IPS DF 6.9 (cell line): ENCODE data around the gene IL20RA.
"Not testable (repeated sequence)": the region's sequence is repeated elsewhere in the genome, so short reads cannot be mapped to it uniquely, and the experiment has no call there.

Experiments
- DNase-seq: peaks from one replicate; pipeline ENCODE4 v3.0.0-alpha.2; 2013; ENCODE audit warnings: low read depth, low spot score
- H3K27ac ChIP-seq: one replicate; pipeline ENCODE4 v1.5.1; 2013; ENCODE audit warnings: low read length, control low read depth
- H3K27me3 ChIP-seq: 2 replicates; pipeline ENCODE4 v1.6.1; 2013; ENCODE audit warnings: mild to moderate bottlenecking, low read length; ENCODE audit not compliant: control insufficient read depth, insufficient read depth
- H3K36me3 ChIP-seq: 2 replicates; pipeline ENCODE4 v1.6.1; 2013; ENCODE audit warnings: low read length; ENCODE audit not compliant: control insufficient read depth, insufficient read depth
- H3K4me1 ChIP-seq: 2 replicates; pipeline ENCODE4 v1.6.1; 2013; ENCODE audit warnings: low read length; ENCODE audit not compliant: control insufficient read depth, insufficient read depth
- H3K4me3 ChIP-seq: 2 replicates; pipeline ENCODE4 v1.5.1; 2013; ENCODE audit warnings: mild to moderate bottlenecking, low read length
- H3K9me3 ChIP-seq: 2 replicates; pipeline ENCODE4 v1.6.1; 2013; ENCODE audit warnings: low read length, inconsistent platforms; ENCODE audit not compliant: control insufficient read depth, insufficient read depth
- WGBS: extraction: QIAGEN DNeasy Blood & Tissue Kit; methylation state at CpG from one replicate; pipeline ENCODE4 v1.1.7; 2013; ENCODE audit warnings: mixed read lengths, missing lambda C conversion rate; ENCODE audit not compliant: insufficient read length, insufficient coverage; 5-methylcytosine and 5-hydroxymethylcytosine counted together

The IL20RA gene

DNA sequence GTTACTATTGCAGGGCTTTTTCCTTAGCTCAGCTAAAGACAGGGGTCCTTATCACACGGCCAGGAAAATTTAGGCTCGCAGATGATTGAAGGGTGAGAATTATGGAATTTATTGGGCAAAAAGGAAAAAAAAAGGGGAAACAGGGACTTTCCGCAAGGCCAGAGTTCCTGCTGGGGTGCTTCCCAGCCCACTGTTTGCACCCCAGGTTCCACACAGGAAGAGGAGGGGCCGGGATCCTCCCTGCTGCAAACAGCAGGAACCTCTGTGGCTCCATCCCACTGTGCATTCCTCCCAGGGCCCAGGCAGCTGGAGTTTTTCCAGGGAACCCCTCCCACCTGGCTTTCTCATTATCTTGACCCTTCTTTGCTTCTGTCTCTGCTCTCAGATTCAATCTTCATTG lies 35.9 kb upstream of the IL20RA start:
- H3K4me1 ChIP-seq: no peaks in the 10 kb centered on the region
- no CpG with 5 or more reads among the region's 4 CpGs for WGBS
- H3K36me3 ChIP-seq: no peaks in the 10 kb centered on the region
- H3K4me3 ChIP-seq: no peak overlapping the region
- DNase-seq: no peak
- H3K9me3 ChIP-seq: no peaks in the 10 kb centered on the region
- H3K27ac ChIP-seq: no peak overlapping the region
- H3K27me3 ChIP-seq: no peaks in the 10 kb centered on the region

DNA sequence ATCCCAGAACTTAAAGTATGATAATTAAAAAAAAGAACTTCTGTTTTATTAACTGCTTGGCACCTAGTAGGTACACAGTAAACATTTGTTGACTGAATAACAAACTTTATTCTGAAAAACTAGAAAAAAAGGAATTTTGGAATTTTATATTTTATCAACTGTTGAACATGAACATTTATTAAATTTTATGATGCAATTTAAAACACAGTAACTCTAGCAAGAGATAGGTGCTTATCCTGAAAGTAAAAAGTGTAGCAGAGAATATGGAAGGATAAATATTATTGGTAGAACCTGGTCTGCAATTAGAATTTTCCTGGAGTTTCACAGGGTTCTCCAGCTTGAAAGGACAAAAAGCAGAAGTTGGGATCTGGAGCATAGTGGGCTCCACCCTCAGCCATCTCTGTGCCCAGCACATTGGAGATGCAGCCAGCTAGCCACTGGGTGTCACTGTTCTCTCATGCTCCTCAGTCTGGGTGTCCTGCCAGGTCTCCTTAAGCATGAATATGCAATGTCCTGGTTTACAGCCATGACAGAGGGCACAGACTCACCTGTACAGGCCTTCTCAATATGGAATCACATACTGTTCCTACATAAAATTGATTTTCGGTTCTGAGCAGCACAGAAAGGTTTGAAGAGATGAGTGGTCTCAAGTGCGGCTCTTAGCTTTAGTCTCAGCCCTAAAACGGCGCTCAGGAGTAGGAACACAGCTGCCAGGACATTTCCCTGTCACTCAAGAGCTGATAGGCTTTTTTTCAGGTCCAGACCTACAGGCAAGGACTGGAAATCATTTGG lies 31.7 kb upstream of the IL20RA start:
- Histone ChIP-seq H3K27ac (no peak overlapping the region), H3K9me3 (no peaks in the 10 kb centered on the region), H3K4me3 (no peak overlapping the region), H3K4me1 (no peaks in the 10 kb centered on the region), H3K27me3 (no peaks in the 10 kb centered on the region), H3K36me3 (no peaks in the 10 kb centered on the region)
- no CpG with 5 or more reads among the region's 4 CpGs for WGBS
- DNase-seq: peak; percentile 70

DNA sequence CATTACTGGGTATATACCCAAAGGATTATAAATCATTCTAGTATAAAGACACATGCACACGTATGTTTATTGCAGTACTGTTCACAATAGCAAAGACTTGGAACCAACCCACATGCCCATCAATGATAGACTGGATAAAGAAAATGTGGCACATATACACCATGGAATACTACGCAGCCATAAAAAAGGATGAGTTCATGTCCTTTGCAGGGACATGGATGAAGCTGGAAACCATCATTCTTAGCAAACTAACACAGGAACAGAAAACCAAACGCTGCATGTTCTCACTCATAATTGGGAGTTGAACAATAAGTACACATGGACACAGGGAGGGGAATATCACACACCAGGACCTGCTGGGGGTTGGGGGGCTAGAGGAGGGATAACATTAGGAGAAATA lies 31.0 kb upstream of the IL20RA start:
- H3K36me3 ChIP-seq, H3K4me1 ChIP-seq, H3K27me3 ChIP-seq, H3K27ac ChIP-seq, H3K4me3 ChIP-seq, H3K9me3 ChIP-seq, DNase-seq: not testable (repeated sequence)
- no CpG with 5 or more reads among the region's 3 CpGs for WGBS

DNA sequence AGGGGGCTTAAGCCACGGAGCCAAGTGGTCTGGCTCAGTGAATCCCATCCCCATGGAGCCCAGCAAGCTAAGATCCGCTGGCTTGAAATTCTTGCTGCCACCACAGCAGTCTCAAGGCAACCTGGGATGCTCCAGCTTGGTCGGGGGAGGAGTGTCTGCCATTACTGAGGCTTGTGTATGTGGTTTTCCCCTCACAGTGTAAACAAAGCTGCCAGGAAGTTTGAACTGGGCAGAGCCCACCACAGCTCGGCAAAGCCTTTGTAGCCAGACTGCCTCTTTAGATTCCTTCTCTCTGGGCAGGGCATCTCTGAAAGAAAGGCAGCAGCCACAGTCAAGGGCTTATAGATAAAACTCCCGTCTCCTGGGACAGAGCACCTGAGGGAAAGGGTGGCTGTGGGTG lies 25.5 kb upstream of the IL20RA start:
- no peak overlapping the region for H3K27ac ChIP-seq
- DNase-seq: no peak
- WGBS: no CpG with 5 or more reads among the region's 5 CpGs

DNA sequence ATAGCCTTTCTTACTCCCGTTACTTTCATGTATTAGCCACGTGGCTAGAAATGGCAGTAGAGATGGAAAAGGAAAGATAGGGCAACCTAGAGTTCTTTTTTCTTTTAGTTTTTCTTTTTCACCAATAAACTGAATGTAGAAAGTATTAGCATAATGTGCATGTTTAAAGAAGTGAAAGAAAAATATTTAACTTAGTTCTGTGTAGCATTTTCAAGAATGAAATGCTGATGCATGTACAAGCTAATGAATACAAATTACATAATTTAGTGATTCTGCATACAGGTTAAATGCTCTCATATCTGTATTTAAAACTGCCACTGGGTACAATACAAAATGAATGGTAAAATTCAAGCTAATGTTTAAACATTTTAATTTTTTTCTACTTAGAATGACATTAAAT lies 22.6 kb upstream of the IL20RA start:
- Histone ChIP-seq H3K27me3 (no peaks in the 10 kb centered on the region), H3K4me1 (no peaks in the 10 kb centered on the region), H3K36me3 (no peaks in the 10 kb centered on the region), H3K27ac (no peak overlapping the region), H3K9me3 (no peaks in the 10 kb centered on the region), H3K4me3 (no peak overlapping the region)
- no CpG with 5 or more reads among the region's 2 CpGs for WGBS
- DNase-seq: no peak

More for the DNA sequence above, 25.5 kb upstream of the IL20RA start:
- Histone ChIP-seq H3K4me1 (no peaks in the 10 kb centered on the region), H3K4me3 (no peak overlapping the region), H3K9me3 (no peaks in the 10 kb centered on the region), H3K36me3 (no peaks in the 10 kb centered on the region), H3K27me3 (no peaks in the 10 kb centered on the region)

DNA sequence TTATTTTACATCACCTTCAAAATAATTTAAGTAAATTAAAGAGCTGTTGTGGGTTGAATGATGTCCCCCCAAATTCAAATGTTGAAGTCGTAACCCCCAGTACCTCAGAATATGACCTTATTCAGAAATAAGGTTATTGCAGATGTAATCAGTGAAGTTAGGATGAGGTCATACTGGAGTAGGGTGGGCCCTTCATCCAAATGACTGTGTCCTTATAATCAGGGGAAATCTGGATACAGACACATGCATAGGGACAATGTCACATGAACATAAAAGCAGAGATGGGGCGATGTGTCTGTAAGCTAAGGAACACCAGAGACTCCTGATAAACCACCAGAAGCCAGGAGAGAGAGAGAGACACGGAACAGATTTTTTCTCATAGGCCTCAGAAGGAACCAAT lies 13.3 kb upstream of the IL20RA start:
- WGBS: no CpG with 5 or more reads among the region's 3 CpGs
- H3K27ac ChIP-seq: no peak overlapping the region
- H3K36me3 ChIP-seq: no peaks in the 10 kb centered on the region

DNA sequence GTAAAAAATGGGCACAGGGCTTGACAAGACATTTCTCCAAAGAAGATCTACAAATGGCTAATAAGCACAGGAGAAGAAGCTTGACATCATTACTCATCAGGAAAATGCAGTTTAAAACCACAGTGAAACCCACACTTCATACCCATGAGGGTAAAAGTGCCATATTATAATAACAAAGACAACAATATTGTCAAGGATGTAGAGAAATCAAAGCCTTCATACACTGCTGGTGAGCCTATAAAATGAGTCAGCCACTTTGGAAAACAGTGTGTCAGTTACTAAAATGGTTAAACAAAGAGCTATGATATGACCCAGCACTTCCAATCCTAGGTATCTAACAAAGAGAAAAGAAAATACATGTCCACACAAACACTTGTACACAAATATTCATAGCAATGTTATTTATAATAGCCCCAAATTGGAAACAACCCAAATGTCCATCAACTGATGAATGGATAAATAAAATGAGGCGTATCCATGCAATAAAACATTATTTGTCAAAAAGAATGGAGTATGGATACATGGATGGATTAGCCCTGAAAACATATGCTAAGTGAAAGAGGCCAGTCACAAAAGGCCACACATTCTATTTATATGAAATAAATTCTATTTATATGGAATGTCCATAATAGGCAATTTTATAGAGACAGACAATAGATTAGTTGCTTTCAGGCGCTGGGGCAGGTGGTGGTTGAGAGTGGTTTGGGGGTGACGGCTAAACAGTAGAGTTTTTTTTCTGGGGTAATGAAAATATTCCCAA lies 11.5 kb upstream of the IL20RA start:
- no peaks in the 10 kb centered on the region for H3K27me3 ChIP-seq
- H3K9me3 ChIP-seq: no peaks in the 10 kb centered on the region
- no peak overlapping the region for H3K27ac ChIP-seq
- H3K36me3 ChIP-seq: no peaks in the 10 kb centered on the region
- no peaks in the 10 kb centered on the region for H3K4me1 ChIP-seq
- H3K4me3 ChIP-seq: no peak overlapping the region
- WGBS: no CpG with 5 or more reads among the region's 3 CpGs
- no peak for DNase-seq

More for the DNA sequence above, 13.3 kb upstream of the IL20RA start:
- H3K9me3 ChIP-seq: no peaks in the 10 kb centered on the region
- no peaks in the 10 kb centered on the region for H3K27me3 ChIP-seq
- no peaks in the 10 kb centered on the region for H3K4me1 ChIP-seq
- H3K4me3 ChIP-seq: no peak overlapping the region
- no peak for DNase-seq

DNA sequence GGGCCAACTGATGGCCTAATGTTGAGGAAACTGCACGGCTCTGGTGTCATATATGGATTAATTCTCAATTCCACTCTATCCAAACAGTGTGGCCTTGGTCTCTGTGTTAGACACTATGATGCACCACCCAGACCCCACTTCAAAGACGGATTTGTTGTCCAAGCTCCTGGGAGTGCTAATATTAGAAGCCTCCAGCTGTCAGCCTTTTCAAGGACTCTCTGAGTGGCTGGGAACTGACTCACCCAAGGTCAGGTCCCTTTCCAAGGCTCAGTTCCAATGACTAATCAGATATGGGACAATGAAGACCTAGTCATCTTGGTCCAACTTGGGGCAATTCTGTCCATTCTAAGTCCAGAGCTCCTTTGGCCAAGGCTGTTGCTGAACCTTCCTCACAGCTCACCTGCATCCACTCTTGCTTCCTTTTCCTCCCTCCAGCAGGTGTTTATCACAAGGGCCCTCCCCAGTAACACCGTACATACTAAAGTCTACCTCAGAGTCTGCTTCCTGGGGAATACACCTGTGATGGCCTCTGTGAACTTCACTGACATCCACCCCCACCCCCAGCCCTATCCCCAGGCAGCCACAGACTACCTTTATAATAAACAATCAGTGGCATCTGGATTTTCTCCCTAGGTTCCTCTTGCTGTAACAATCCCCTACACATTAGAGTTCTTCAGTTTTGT lies 7.2 kb upstream of the IL20RA start:
- no peak overlapping the region for H3K27ac ChIP-seq
- DNase-seq: no peak
- WGBS: no CpG with 5 or more reads among the region's 3 CpGs
- no peak overlapping the region for H3K4me3 ChIP-seq
- no peaks in the 10 kb centered on the region for H3K9me3 ChIP-seq
- H3K4me1 ChIP-seq: no peaks in the 10 kb centered on the region
- H3K27me3 ChIP-seq: no peaks in the 10 kb centered on the region
- H3K36me3 ChIP-seq: no peaks in the 10 kb centered on the region

DNA sequence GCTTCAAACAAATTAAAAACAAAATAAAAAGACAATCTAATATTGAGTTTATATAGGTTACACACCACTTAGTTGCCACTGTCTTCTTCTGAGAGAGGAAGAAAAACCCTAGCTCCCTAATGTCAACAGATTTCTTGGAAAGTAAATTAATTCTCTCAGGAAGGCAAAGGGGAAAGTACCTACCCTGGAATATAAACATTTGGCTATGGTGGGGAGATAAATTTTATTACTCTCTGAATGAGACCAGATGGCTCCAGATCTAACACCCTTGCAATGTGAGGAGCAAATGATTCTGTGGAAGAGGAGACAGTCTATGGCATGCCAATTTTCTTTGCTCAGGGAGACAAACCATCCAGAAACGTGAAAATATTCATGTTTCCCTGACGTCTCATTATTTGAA lies 4.3 kb upstream of the IL20RA start:
- H3K9me3 ChIP-seq: no peaks in the 10 kb centered on the region
- no peaks in the 10 kb centered on the region for H3K36me3 ChIP-seq
- H3K4me3 ChIP-seq: no peak overlapping the region
- DNase-seq: no peak
- no peak overlapping the region for H3K27ac ChIP-seq
- peaks cover 3% of the 10 kb centered on the region; the same call in 1 of the 2 replicates for H3K27me3 ChIP-seq
- WGBS: no CpG with 5 or more reads among the region's 2 CpGs
- H3K4me1 ChIP-seq: no peaks in the 10 kb centered on the region

DNA sequence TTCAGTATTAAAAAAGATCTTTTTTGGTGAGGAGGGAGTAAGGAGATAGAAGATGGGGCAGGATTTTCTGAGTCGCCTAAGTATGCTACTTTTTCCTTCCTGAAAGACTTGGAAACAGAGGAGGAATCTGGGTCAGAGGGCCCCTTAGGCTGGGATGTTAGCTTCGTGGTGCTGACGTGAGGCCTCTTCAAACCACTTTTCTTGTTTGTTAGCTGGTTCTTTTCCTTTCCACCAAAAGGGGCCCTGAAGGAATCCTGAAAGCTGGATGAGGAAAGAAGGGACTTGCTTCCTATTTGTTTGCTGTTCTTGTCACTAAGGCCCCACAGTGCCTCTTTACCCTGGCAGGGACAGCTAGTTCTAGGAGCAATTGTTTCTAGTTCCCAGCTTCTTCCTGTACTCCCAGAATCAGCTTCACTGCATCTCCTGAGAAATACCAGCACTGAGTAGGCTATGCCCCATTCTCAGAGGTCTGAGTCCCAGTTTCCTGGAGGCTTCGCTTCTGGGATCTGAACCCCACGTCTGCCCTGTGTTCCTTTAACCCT lies 2.2 kb upstream of the IL20RA start:
- Histone ChIP-seq H3K9me3 (no peaks in the 10 kb centered on the region), H3K4me1 (no peaks in the 10 kb centered on the region), H3K4me3 (no peak overlapping the region), H3K27ac (no peak overlapping the region), H3K27me3 (peaks cover 6% of the 10 kb centered on the region; the same call in 1 of the 2 replicates), H3K36me3 (no peaks in the 10 kb centered on the region)
- no CpG with 5 or more reads among the region's 5 CpGs for WGBS
- DNase-seq: no peak
